HG02943 (cell line): ENCODE results near the gene HBA2.
"Not testable (repeated sequence)": the region's sequence is repeated elsewhere in the genome, so short reads cannot be mapped to it uniquely, and the experiment has no call there.

Experiments
- ATAC-seq: cut with Tn5 transposase; IDR thresholded peaks from one replicate; pipeline ENCODE4 v1.9.1; 2021; ENCODE audit warnings: mild to moderate bottlenecking, low read depth, moderate library complexity; ENCODE audit not compliant: unreplicated experiment

HBA2 gene

GRCh38 chr16:154217-155030 lies 18.3 kb upstream of the HBA2 start:
- ATAC-seq: no peak

GRCh38 chr16:155031-155398 lies 17.7 kb upstream of the HBA2 start:
- ATAC-seq: no peak

GRCh38 chr16:159136-159849 lies 13.4 kb upstream of the HBA2 start:
- ATAC-seq: no peak

GRCh38 chr16:160242-160641 lies 12.4 kb upstream of the HBA2 start:
- ATAC-seq: not testable (repeated sequence)

DNA sequence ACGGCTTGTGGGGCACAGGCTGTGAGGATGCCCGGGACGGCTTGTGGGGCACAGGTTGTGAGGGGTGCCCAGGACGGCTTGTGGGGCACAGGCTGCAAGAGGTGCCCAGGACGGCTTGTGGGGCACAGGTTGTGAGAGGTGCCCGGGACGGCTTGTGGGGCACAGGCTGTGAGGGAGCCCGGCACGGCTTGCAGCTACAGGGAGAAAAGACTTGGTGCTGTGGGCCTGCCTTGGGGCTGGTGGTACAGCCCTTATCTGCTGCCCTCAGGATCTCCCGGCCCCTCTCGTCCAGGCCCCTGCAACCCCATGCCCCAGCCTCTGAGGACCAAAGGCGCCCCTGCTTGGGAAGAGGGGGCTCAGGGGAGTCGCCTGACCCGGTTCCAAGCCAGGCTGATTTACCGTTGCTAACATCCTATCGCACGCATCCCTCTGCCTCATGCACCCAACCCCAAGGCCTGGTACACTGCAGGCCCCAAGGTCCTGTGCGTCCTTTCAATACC lies 11.9 kb upstream of the HBA2 start:
- no peak for ATAC-seq

DNA sequence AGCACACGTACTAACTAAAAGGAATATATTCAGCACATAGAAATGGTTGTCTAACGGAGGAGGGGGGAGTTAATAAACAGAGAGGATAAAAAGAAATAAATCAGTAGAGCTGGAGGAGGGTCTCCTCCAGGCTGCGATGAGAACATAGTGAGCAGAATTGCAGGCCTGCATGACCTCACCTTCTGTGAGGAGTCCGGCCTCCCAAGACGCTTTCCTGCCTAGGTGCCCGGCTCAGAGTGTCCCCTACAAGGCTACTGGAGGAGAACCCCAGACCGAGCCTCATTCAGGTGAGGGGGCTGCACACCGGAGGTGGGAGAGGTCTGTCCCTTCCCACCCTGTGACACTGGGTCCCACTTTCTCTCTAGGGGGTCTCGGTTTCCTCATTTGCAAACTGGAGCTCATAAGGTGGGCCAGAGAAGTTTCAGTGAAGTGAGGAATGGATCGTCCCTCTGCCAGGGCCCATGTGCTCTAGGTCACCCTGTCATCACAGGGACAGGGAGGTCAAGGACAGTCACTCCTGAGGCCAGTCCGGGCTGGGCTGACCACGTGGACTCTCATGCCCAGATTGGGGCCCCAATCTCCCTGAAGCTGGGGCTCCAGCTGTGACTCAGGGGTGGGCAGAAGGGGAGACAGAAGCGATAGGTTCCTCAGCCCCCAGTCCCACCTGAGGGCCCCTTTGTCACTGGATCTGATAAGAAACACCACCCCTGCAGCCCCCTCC lies 10.2 kb upstream of the HBA2 start:
- no peak for ATAC-seq

DNA sequence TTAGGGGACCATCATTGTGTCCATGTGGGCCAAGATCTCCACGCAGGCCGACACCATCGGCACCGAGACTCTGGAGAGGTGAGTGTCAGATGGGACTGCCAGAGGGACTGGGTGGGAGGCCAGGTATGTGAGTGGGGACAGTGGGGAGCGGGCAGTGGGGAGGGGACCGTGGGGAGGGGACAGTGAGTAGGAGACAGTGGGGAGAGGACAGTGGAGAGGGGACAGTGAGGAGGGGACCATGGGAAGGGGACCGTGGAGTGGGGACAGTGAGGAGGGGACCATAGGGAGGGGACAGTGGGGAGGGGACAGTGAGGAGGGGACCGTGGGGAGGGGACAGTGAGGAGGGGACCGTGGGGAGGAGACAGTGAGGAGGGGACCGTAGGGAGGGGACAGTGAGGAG lies 9.5 kb upstream of the HBA2 start:
- not testable (repeated sequence) for ATAC-seq

- ATAC-seq: not testable (repeated sequence)
These were observed 9.0 kb upstream of the HBA2 start for GRCh38 chr16:163696-164095.

DNA sequence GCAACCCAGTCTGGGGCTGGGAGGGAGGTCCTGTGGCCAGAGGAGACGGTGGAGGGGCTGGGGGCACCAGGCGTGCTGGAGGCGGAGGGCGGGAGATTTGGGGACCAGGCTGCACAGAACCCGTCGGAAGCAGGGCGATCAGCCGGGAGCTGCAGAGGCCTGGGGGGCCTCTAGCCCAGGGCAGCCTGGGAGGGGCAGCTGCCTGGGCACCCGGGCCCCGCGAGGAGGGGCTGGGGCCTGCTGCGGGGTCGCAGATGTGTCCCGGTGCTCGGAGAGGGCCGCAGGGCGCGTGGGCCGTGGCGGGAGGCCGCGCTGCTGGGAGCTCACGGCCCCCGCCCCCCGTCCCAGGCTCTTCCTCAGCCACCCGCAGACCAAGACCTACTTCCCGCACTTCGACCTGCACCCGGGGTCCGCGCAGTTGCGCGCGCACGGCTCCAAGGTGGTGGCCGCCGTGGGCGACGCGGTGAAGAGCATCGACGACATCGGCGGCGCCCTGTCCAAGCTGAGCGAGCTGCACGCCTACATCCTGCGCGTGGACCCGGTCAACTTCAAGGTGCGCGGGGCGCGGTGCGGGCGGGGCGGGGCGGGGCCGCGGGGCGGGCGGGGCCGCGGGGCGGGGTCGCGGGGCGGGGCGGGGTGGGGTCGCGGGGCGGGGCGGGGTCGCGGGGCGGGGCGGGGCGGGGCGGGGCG lies 8.4 kb upstream of the HBA2 start:
- not testable (repeated sequence) for ATAC-seq

GRCh38 chr16:164827-165538 lies 7.7 kb upstream of the HBA2 start:
- no peak for ATAC-seq

GRCh38 chr16:165539-166374 lies 6.9 kb upstream of the HBA2 start, which contains the start of gene HBM:
Gene HBM, plus strand, starts transcription at chr16:165978. Its CDS starts 20 bp downstream, at chr16:165998.
- ATAC-seq: no peak

DNA sequence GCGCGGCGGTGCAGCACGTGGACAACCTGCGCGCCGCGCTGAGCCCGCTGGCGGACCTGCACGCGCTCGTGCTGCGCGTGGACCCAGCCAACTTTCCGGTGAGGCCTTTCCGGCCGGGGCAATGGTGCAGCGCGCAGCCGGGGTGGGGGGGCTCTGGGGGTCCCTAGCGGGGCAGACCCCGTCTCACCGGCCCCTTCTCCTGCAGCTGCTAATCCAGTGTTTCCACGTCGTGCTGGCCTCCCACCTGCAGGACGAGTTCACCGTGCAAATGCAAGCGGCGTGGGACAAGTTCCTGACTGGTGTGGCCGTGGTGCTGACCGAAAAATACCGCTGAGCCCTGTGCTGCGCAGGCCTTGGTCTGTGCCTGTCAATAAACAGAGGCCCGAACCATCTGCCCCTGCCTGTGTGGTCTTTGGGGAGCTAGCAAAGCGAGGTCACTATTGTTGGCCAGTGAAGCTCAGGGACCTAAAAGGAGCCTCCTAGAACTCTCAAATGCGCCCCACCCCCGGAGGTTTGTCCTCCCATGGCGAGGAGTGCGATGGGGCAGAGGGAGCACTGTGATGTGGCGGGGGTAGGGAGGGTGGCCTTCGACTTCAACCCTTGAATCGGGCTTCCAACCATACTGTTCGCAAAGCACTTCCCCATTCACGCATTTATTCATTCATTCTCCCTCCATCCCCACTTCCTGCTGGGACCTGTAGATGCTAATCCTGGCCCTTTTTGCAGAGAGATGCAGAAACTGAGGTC lies 6.1 kb upstream of the HBA2 start:
- no peak for ATAC-seq

DNA sequence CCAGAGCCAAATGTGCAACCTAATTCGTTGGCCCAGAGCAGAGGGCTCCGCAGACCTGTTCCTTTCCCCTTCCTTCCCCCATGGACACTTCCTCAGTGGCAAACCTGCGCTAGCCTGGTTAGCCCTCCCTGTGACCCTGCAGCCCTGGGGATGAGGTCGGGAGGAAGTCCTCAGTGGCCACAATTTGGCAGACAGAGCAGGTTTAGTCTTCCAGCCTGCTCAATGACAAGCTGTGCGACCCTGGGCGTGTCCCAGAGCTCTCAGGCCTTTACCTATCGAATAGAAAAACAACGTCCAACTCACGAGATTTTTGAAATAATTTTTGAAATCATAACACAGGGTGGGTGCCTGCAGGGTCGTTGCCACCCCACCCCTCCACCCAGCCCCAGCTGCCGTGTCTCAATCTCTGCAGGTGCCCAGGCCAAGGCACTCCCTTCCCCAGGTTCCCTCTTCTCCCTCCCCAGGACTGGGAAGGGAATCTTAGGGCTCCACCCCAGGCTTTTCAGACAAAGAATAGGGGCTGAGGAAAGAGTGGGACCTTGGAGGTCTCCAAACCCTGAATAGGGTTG lies 5.5 kb upstream of the HBA2 start:
- no peak for ATAC-seq

DNA sequence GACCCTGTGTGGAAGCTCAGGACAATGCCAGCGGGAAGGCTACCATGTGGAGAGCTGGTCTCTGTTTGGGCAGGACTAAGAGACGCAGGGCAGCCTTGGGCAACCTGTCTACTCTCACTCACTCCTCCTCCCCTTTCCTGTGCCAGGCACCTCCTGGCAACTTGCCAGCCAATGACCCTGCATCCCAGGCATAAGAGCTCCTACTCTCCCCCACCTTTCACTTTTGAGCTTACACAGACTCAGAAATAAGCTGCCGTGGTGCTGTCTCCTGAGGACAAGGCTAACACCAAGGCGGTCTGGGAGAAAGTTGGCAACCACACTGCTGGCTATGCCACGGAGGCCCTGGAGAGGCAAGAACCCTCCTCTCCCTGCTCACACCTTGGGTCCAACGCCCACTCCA lies 4.3 kb upstream of the HBA2 start:
- ATAC-seq: no peak

DNA sequence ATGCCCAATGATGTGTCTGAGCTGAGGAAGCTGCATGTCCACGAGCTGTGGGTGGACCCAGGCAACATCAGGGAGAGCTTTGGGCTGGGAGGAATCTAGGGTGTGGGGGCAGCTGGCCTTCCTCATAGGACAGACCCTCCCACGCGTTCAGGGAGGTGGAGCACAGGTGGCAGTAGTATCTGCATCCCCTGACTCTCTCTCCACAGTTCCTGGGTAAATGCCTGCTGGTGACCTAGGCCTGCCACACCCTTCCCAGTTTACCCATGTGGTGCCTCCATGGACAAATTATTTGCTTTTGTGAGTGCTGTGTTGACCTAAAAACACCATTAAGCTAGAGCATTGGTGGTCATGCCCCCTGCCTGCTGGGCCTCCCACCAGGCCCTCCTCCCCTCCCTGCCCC lies 3.7 kb upstream of the HBA2 start:
- no peak for ATAC-seq

GRCh38 chr16:170088-170507 lies 2.6 kb upstream of the HBA2 start:
- not testable (repeated sequence) for ATAC-seq

DNA sequence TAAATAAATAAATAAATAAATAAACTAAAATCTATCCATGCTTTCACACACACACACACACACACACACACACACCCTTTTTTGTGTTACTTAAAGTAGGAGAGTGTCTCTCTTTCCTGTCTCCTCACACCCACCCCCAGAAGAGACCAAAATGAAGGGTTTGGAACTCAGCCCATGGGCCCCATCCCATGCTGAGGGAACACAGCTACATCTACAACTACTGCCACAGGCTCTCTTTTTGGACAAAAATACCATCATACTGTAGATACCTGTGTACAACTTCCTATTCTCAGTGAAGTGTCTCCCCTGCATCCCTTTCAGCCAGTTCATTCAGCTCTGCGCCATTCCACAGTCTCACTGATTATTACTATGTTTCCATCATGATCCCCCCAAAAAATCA lies 1.9 kb upstream of the HBA2 start:
- no peak for ATAC-seq
